ENCODE results near the gene VWA8.

The VWA8 gene

DNA sequence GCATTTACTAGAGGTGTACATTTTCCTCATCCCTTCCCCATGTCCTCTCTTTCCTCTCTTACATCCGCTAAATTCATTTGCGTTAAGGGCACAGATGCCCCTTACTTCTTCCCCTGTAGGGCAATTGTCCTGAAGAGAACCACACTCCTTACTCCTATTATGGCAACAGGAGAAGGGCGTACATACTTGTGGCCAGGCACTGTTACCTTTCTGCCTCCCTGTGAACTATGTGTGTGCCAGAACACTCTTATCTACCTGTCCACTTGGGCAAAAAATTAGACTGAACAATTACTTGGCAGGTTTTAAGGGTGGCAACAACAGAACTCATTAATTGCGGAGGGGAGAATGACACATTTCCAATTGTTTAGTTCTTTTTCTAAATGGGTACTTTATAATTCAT lies 351.1 kb downstream of the VWA8 start:
- no peak for DNase-seq

DNA sequence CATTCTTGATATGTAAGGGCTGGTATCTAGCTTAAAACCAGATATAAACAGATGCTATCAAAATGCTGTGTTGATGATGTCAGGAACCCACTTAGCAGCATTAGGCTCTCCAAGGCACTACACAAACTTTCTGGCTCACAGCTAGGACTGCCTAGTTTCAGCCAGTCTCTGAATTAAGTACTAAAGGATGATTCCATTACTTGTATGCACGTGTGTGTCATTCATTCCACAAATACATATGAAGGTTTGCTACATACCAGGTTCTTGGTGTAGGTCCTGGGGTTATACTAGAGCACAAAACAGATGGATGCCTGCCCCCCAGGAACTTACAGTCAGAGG lies 352.1 kb downstream of the VWA8 start:
- DNase-seq, result no peak

DNA sequence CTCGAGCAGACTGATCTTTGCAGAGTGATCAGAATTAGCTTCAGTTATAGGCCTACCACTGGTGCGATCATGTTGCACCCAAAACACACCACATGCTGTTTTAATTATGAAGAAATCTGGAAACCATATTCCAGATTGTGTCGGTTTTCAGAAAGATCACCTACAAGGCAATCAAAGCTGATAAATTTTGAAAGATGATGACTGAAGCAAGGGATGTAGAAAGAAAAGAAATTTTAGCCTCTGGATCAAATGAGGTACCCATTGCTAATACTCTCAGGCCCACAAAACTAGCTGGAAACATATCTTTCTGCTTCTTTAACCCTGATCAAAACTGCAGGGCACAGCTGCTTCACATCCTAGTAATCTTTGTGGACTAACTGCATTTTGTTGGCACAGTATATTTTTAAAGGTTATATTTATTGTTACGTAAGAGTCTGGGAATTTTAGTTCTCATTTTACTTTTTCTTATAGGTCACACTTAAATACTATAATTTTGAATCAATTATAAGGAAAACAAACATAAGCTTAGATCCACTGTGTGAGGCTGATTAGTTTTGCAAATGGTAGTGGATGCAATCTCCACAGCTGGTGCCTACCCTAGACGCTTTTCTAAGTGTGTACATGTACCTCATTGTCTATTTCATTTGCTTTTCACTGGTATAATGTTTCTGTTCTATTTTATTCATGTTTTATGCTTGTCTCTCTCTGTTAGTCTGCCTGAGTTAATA lies 352.6 kb downstream of the VWA8 start:
- DNase-seq, result no peak

DNA sequence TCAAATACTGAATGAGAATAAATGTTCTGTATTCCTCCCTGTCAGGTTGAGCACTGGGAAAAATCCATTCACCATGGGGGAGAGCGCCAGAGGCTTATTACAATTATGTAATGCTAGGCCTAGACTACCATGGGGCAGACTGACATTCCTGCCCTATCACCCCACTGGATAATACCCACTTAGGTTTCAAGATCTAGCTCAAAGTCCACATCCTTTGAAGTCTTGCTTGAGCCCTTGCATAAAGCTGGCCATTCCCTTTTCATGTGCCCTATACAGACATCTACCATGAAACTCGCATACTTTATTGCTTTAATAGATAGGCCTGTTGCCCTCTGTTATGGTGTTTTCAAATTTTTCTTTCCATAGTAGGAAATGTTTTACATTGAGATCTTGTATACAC lies 354.3 kb downstream of the VWA8 start:
- no peak for DNase-seq

DNA sequence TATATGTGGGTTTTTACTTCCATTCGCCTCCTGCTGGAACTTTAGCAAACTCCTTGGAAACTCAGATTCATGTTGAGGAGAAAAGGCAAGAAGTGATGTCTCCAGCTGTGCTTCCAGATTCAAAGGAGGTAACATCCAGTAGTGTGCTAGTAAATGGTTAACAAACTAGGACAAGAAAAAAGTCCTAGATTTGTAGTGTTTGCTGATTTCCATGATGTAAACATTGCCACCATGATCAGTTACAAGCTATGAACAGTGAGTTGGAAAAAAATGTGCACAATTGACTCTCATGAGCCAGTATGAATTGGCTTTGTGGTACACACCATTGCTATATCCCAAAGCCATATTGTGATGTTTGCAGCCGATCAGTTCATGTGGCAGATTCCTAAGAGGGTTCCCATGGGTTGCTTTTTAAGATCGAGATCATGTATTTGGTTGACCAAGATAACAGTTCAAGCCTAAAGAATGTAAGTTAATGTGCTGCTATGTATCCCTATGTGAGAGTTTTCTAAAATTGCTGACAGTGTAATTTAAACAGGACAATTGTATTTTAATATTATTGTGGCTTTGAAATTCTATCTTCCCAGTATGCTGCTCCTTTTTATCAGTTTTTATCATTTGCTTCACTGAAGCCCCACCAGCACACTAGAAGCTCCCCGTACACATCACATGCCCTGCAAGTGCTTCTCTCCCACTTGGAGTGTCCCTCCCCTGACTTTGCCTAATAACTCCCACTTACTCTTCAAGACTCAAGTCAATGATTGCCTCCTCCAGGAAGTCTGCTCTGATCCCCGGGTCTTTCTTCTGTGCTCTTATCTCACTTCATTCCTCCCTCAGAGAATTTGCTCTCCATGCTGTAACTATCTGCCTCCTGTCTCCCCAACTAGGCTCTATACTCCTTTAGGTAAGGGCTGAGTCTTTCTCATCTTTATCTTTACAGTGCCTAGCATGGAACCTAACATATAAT lies 355.3 kb downstream of the VWA8 start:
- peak; percentile 3 for DNase-seq

DNA sequence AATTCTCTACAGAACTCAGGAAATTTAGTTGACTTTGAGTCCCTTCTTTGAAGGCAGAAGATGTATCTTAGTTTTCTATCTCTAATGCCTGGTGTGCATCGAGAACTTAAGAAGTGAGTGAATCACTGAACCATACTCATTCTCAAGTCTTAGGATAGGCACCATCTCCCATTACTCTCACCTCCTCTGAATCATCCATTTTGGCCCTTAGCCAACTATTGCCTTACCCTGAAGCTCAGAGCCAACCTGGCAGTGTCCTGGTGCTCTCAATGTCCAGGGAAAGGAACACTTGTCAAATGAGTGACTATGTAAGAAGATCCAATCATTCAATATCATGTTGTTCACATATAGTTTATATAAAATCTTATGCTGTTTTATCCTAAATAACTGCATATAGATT lies 357.0 kb downstream of the VWA8 start:
- DNase-seq, result peak; percentile 22

DNA sequence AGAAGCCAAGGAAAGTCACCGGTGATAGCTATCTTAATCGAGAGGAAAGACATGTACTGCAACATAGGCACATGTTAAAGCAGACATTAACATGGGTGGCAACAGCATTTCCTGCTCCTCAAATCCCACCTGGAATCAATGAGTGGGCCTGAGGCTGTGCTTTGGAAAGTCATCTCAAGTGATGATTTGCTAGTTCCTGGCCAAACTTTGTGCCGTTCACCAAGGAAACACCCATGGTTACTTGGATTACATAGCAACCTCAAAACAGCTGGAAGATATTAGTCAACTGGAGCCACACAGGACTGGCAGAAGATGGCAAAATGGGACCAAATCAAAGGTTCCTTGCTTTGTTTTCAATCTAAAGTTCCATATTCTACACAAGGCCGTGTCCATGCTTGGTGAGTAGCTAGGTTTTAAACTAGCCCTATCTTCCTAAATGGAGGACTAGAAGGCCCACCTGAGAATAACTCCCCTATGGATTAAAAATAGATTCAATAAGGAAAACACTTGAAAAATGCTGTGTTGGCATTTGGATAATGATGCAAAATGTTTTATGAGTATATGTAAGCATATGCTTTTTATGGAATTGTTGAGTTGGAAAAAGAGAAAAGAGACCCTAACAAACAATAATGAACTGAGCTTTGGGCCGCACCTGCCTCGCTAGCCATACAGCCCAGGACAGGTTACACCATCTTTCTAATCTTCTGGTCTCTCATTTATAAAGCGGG lies 359.0 kb downstream of the VWA8 start:
- no peak for DNase-seq

DNA sequence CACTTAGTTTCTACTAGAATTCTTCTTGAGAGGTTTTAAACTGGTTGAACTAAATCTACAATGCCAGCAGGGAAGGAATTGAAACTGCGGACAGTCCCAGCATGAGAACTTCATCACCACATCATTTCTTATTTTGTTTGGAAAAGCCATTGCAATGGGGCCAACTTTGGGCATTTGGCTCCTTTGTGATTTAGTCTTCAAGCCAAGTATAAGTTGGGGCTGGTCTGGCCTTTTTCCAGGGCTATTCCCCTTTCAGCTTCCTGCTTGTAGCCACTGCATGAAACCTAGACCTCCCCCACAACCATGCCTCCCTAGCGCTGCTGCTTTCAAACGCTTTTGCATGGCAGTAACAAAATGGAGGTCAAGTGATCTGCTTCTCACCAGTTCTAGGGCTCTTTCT lies 361.3 kb downstream of the VWA8 start:
- no peak for DNase-seq

DNA sequence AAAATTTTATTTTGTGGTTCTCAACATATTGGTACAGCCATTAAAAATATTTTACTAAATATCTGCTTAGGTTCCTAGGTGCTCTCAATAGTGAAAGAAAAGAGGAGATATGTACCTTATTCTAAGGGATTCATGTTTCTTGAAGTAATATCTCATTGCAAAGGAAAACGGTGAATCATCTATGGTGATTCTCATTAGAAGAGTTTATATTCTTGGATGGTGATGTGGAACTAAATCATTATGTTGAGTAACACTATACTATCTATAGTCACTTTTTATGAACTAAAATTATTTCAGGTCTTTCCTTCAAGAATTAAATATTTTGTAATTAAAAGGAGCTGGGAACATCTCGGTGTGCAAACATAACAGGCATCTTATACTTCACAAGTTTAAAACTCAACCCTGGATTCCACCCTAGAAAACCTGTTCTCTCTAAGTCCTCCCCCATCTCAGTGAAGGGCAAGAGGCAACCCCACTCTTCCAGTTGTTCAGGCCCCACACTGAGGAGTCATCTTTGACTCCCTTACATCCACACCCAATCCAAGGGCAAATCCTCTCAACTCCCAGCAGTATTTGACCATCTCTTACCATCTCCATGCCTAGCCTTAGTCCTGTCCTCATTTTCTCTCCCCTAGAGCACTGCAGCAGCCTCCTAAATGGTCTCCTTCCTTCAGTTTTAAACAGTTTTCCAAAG lies 363.4 kb downstream of the VWA8 start:
- no peak for DNase-seq

DNA sequence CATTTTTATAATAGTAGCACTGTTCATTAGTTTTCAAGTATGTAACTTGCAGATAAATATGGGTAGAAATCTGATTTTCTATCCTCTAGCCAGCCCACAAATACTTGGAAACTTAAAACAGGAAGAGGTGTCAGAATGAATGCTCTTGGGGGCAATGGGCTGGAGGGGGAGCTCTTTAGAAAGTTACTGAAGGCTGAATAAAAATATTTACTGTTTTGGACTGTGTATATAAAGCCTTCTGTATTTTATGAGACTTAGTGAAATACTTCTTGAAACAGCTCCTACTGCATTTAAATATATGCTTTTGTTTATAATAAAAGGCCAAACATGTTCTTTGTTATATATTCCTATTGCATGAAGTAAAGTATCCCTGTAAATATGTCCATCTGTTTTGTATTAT lies 364.7 kb downstream of the VWA8 start:
- DNase-seq, result no peak

DNA sequence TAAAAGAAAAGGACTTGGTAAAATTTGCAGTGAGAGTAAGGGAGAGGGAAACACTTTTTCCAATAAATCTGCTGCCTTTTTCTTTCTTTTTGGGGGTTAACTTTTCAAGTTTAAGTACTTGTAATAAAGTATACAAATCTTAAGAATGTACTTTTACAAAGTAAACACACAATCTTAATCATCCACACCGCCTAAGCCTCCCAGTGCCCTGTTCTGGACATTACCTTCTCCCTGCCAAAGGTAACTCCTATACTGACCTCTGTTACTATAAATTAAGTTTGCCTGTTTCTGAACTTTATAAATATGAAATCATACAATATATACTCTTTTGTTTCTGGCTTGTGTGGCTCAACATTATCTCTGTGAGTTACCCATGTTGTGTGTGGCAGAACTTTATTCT lies 365.6 kb downstream of the VWA8 start:
- DNase-seq, result no peak

DNA sequence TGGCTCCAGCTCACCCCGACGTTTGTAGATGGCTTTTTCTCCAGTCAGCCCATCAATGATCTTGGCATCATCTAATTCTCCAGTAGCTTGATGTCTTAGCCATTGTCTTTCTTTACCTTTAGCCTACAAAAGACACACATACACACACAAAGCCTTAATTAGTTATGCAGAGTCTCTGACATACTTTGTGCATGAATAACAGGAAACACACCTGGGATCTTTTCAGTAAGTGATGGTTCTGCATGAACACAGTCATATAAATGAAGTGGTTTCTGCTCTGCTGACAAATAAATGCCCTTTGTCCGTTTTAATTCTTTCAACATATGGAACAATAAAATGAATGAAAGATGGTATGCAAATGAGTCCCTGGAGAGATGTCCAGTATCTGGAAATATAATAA lies 370.3 kb downstream of the VWA8 start:
- DNase-seq, result no peak

DNA sequence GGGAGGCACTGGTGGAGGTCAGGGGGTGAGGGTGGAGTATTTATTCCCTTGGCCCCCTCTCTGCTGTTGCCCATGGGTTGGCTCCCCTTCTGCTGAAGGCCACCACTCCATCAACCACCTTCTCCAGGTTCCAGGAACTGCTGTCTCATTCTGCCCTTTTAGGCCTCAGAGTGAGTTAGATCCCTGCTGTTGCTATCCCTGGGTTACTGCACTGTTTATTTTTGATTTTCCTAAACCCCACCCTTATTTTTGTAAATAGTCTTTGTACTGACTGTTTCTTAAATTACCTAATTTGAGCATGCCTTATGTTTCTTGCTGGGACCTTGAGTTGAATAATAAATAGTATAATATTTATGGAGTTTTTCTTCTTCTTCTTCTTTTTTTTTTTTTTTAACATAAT lies 370.8 kb downstream of the VWA8 start:
- no peak for DNase-seq

DNA sequence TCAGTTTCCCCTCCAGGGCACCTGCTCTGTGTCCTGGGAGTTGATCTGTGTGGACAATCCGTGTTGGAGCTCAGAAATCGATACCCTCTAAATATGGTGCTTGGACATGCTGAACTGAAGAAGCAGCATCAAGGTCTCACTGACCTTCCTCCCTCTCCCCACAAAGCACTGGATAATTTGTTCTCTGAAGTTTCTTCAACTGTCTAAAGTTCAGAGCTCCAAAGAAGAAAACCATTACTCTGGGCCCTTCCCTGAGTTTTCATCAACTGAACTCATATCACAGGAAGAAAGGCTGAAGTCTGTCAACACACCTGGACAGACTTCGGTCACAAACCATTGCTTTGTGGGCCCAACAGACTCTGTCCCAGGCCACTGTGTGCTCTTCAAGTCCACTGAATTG lies 371.5 kb downstream of the VWA8 start:
- no peak for DNase-seq

DNA sequence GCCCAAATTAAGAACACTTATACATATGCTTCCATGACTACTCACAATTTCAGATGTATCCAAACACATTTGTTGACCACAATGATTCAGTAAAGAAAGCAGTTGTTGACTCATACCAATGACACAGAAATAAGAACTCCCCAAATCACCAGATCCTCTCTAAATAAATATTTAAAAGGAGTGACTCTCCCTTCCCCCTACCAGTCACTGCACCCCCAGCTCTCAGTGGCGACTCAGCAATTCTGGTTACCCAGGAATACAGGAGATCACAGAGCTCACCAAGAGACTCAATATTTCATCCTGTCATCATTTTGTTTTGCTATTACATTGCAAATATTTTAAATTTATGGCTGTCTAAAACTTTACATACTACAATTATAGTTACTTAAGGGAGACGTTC lies 372.0 kb downstream of the VWA8 start:
- peak; percentile 17 for DNase-seq

DNA sequence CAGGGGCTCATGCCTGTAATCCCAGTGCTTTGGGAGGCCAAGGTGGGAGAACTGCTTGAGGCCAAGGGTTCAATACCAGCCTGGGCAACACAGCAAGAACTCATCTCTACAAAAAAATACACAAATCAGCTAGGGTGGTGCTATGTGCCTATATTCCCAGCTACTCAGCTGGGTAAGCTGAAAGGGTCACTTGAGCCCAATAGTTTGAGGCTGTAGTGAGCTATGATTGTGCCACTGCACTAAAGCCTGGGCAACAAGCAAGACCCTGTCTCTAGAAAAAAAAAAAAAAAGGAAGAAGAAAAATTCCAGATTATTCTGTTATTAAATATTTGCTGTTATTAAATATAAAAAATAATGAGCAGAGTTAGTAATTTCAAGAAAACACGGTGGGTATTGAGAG lies 372.5 kb downstream of the VWA8 start:
- no peak for DNase-seq

DNA sequence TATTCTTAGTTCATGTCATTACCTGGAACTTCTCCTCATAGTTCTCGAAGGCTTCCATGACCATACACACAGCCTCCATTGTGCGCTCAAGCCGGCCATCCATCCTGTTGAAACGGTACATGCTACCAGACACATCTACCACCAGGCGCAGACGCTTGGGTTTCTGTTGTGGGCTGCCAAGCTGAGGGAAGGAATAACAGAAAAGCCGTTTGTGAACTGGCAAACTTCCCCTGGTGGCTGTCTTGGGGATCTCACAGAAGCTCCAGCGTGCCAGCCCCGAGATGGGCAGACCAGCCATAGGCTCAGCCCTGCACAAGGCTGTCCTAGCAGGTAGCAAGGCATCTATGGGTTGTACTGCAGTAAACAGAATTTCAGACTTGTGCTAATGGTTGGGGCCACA lies 373.4 kb downstream of the VWA8 start:
- peak; percentile 63 for DNase-seq

DNA sequence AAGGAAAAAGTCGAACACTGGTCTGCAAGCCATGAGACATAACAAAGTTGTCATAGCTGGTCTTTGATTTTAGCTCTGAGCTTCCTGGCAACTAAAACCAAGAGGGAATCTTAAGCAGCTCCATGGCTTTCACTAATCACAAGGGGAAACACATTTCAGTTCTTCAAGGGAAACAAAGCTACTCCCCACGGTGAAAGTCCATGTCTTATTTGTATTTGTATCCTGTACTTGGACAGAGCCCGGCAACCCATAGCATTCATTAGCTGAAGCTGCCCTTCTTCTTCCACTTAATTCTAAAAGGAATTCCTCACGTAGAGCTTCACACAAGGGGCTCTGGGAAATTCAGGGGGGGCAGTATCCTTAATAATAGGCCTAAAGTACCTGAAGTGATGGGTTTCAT lies 374.7 kb downstream of the VWA8 start:
- no peak for DNase-seq

DNA sequence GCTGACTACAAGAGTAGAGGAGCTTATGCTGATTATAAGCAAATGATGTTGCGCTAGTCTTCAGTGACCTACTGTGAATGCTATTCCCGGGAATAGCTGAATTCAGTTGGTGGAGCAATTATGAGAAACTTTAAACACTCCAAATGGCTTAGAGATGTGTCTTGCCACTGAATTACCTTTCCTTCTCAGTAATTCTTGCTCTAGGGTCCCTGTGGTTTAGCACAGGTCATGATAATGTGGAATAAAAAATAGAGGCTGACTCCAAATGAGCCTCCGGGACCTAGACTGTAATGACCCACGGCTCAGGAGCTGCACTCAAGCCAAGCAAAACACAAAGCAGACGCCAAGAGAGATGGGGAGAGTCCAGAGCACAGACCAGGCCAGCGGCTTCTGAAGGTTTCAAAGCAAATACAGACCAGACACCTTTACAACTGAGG lies 378.9 kb downstream of the VWA8 start:
- no peak for DNase-seq

DNA sequence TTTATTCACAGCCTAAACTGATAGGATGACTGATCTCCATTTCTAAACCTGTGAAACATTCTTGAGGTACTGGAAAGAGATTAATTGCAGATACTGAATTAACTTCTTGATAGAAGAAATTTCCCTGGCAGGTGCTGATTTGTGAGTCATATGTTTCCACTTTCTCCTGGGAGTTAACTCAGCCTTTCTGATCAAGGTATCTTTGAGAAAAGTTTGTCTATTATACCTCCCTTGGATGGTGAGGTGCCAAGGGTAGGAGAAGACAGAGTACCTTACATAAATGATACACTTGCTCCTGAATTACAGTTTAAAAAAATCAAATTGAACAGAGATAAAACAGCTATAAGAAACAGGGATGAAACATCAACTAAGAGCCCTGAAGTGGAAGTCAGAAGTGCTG lies 380.6 kb downstream of the VWA8 start:
- no peak for DNase-seq

DNA sequence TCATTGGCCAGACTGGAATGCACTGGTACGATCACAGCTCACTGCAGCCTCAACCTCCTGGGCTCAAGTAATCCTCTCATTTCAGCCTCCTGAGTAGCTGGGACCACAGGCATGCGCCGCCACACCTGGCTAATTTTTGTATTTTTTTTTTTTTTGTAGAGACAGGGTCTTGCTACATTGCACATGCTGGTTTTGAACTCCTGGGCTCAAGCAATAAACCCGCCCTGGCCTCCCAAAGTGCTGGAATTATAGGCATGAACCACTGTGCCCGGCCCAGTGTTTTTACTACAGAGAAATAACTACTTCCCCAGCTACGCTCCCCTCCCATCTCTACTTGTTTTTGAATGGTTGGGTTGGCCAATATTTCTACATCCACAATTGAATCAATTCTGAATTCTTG lies 381.0 kb downstream of the VWA8 start:
- no peak for DNase-seq

DNA sequence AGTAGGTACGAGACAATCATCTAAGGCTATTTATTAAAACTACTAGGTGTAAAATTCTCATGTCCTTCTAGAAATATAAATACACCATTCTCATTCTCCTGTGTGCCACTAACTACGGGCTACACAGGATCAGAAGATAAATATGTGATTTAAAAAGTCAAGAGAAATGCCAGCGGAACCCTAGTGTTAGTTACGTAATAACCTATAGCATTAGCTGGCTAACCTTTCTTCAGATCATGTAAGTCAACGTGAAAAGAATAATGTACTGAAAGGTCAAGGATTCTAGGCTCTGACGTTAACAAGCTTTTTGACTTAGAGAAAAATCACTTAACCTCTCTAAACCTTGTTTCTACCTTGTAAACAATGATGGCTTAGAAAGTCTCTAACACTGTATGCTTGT lies 381.7 kb downstream of the VWA8 start:
- no peak for DNase-seq

DNA sequence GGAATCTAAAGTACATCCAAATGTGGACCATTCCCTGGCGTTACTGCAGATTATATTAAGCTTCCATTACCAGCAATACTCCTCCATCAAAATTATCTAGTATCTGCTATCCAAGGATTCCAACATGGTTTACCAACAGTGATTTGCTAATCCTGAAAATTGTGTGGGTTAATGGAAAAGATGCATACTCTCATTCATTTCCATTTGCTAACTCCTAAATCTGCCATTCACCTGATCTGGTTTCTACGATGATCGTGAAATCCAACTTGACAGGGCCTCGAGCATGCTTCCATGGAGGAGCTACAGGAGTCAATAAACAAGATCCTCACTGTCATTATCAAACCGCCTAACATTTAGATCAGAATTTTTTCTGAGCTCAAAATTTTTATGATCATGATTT lies 382.5 kb downstream of the VWA8 start:
- no peak for DNase-seq
